ENCODE results near the gene TGFBR2. TPM values are rescaled to one million over a fixed set of nuclear protein-coding genes. Genes with fewer than 3 reads are reported as not detected.

TGFBR2 gene
- total RNA-seq, 1 experiment from 2014 or later = 48.2 TPM

DNA sequence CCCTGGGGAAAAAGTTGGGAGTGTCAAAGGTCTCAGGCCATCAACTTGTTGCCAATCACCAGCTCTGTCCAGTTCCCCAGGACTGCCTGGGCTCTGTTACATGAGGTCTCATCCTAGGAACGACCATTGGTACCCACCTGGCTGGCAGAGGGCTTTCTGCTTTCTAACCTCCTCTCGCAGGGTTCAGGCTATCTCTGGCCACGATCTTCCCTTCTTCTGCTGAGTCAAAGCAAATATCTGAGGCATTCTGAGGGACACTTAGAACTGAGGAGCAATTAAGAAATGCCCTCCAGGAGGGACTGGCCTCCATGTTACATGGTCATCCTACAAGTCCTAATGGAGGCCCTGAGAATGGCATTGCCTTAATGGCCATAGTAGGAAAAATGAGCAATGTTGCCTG is 77.4 kb downstream of the TGFBR2 start:
- Histone ChIP-seq H3K9me3 (ENCODE audit: low read length) (no peaks in the 10 kb centered on the region), H4K20me1 (ENCODE audit: low read length) (no peaks in the 10 kb centered on the region), H2AFZ (ENCODE audit: low read length) (no peak overlapping the region), H3K4me2 (ENCODE audit: low read length) (no peak overlapping the region), H3K27ac (ENCODE audit: low read length) (no peak overlapping the region), H3F3A (ENCODE audit: low read length, unreplicated experiment) (peaks cover 15% of the 10 kb centered on the region), H3K36me3 (ENCODE audit: low read depth, low read length) (peaks cover 59% of the 10 kb centered on the region), H3K79me2 (ENCODE audit: low read length) (peaks cover 61% of the 10 kb centered on the region), H3K4me3 (ENCODE audit: low read length) (no peak overlapping the region), H3K4me1 (ENCODE audit: insufficient read depth, low read length) (peaks cover 55% of the 10 kb centered on the region), H3K9me2 (replicated peaks; ENCODE audit: low read length) (no peaks in the 10 kb centered on the region), H3K9ac (ENCODE audit: low read length) (no peak overlapping the region), H3K27me3 (ENCODE audit: low read length) (no peaks in the 10 kb centered on the region)
- ChIA-PET POLR2A (ENCODE audit: unreplicated experiment) (no interaction called here), CTCF (no interaction called here)
- no TSS peak for BruUV-seq (replicated peaks)
- DNase-seq (peak; percentile 49), ATAC-seq (no peak)
- TF ChIP-seq CTCF (conservative IDR thresholded peaks at IDR 0.05; ENCODE audit: low read depth, low read length) (no peak), EZH2 (IDR thresholded peaks at IDR 0.05; ENCODE audit: low read length, unreplicated experiment) (no peak), EZH2phosphoT487 (IDR thresholded peaks at IDR 0.05; ENCODE audit: borderline replicate concordance, low read length) (no peak)
- intact Hi-C loops (cut with micrococcal nuclease) = loop anchor here (10.0 kb wide), 1 partner anchor 399 kb away; no protein-coding TSS in a partner anchor

GRCh38 chr3:30684356-30684755 is 78.0 kb downstream of the TGFBR2 start:
- Histone ChIP-seq H3K27ac (ENCODE audit: low read length) (no peak overlapping the region), H2AFZ (ENCODE audit: low read length) (no peak overlapping the region), H3K4me1 (ENCODE audit: insufficient read depth, low read length) (peaks cover 61% of the 10 kb centered on the region), H3K9me2 (replicated peaks; ENCODE audit: low read length) (no peaks in the 10 kb centered on the region), H3K9me3 (ENCODE audit: low read length) (no peaks in the 10 kb centered on the region), H4K20me1 (ENCODE audit: low read length) (no peaks in the 10 kb centered on the region), H3K4me2 (ENCODE audit: low read length) (no peak overlapping the region), H3K79me2 (ENCODE audit: low read length) (peaks cover 55% of the 10 kb centered on the region), H3K9ac (ENCODE audit: low read length) (no peak overlapping the region), H3K36me3 (ENCODE audit: low read depth, low read length) (peaks cover 53% of the 10 kb centered on the region), H3K27me3 (ENCODE audit: low read length) (no peaks in the 10 kb centered on the region), H3F3A (ENCODE audit: low read length, unreplicated experiment) (peaks cover 16% of the 10 kb centered on the region), H3K4me3 (ENCODE audit: low read length) (no peak overlapping the region)
- intact Hi-C loops (cut with micrococcal nuclease) = loop anchor here (10.0 kb wide), 1 partner anchor 400 kb away; no protein-coding TSS in a partner anchor
- ATAC-seq = no peak
- POLR2A ChIA-PET (ENCODE audit: unreplicated experiment) = no interaction called here
- no TSS peak for BruUV-seq (replicated peaks)
- no peak for DNase-seq
- no peak for TF ChIP-seq CTCF (conservative IDR thresholded peaks at IDR 0.05; ENCODE audit: low read depth, low read length)
- no peak for TF ChIP-seq EZH2 (IDR thresholded peaks at IDR 0.05; ENCODE audit: low read length, unreplicated experiment)
- no peak for TF ChIP-seq EZH2phosphoT487 (IDR thresholded peaks at IDR 0.05; ENCODE audit: borderline replicate concordance, low read length)
- CTCF ChIA-PET = no interaction called here

- H3K4me2 ChIP-seq (ENCODE audit: low read length) = no peak overlapping the region
- H3F3A ChIP-seq (ENCODE audit: low read length, unreplicated experiment) = peaks cover 16% of the 10 kb centered on the region
- H3K27me3 ChIP-seq (ENCODE audit: low read length) = no peaks in the 10 kb centered on the region
- no peak overlapping the region for H3K9ac ChIP-seq (ENCODE audit: low read length)
- peaks cover 59% of the 10 kb centered on the region for H3K79me2 ChIP-seq (ENCODE audit: low read length)
- no peaks in the 10 kb centered on the region for H3K9me3 ChIP-seq (ENCODE audit: low read length)
- H3K9me2 ChIP-seq (replicated peaks; ENCODE audit: low read length) = no peaks in the 10 kb centered on the region
- POLR2A ChIA-PET (ENCODE audit: unreplicated experiment) = interaction anchor here (0.7 kb wide), 1 partner anchor 32 kb away, joined by 3 read pairs; no protein-coding TSS in a partner anchor
- H3K4me1 ChIP-seq (ENCODE audit: insufficient read depth, low read length) = peaks cover 70% of the 10 kb centered on the region
- CTCF ChIA-PET = no interaction called here
- no peak for DNase-seq
- TF ChIP-seq EZH2phosphoT487 (IDR thresholded peaks at IDR 0.05; ENCODE audit: borderline replicate concordance, low read length) = no peak
- no peak for TF ChIP-seq CTCF (conservative IDR thresholded peaks at IDR 0.05; ENCODE audit: low read depth, low read length)
- TF ChIP-seq EZH2 (IDR thresholded peaks at IDR 0.05; ENCODE audit: low read length, unreplicated experiment) = no peak
- H3K36me3 ChIP-seq (ENCODE audit: low read depth, low read length) = peaks cover 58% of the 10 kb centered on the region
- no TSS peak for BruUV-seq (replicated peaks)
- no peak overlapping the region for H3K4me3 ChIP-seq (ENCODE audit: low read length)
- no peaks in the 10 kb centered on the region for H4K20me1 ChIP-seq (ENCODE audit: low read length)
- ATAC-seq = no peak
- intact Hi-C loops (cut with micrococcal nuclease) = loop anchor here (5.0 to 10.0 kb wide), 2 partner anchors 343 to 400 kb away; no protein-coding TSS in a partner anchor
- no peak overlapping the region for H2AFZ ChIP-seq (ENCODE audit: low read length)
- no peak overlapping the region for H3K27ac ChIP-seq (ENCODE audit: low read length)
Observed at GRCh38 chr3:30685267-30685667, 78.9 kb downstream of the TGFBR2 start.

All from PC-3 (cell line).